Keratinocyte (primary cell): Measurements from ENCODE around the gene LRBA. TPM values are rescaled to one million over a fixed set of nuclear protein-coding genes. Genes with fewer than 3 reads are reported as not detected.

Experiments
- DNase-seq: peaks from one replicate; pipeline ENCODE4 v3.0.0-alpha.2; 2011; ENCODE audit warnings: low read depth, missing footprints, low spot score
- FAIRE-seq: peaks from 2 replicates; lab custom pipeline; 2011; peaks lifted over from hg19 to GRCh38; lab: Jason Lieb, UNC
- H2AFZ ChIP-seq: 2 replicates; pipeline ENCODE4 v1.6.0; 2012; ENCODE audit warnings: low read length, control low read depth, inconsistent platforms; ENCODE audit not compliant: control insufficient read depth
- H3K27ac ChIP-seq: 2 replicates; pipeline ENCODE4 v1.5.1; 2011; ENCODE audit warnings: low read length; ENCODE audit not compliant: control insufficient read depth, insufficient read depth
- H3K27me3 ChIP-seq: 3 replicates; pipeline ENCODE4 v1.6.0; 2011; ENCODE audit warnings: low read length; ENCODE audit not compliant: control insufficient read depth, insufficient read depth; ENCODE audit errors: extremely low read depth
- H3K36me3 ChIP-seq, 2 experiments: 2 replicates in 1 of 2; 3 replicates in 1 of 2; pipeline ENCODE4 v1.5.1; 2011; ENCODE audit warnings: low read length in 2 of 2, mild to moderate bottlenecking in 1 of 2; ENCODE audit not compliant: control insufficient read depth in 2 of 2, insufficient read depth in 2 of 2; ENCODE audit errors: extremely low read depth in 1 of 2
- H3K4me1 ChIP-seq: 3 replicates; pipeline ENCODE4 v1.5.1; 2011; ENCODE audit warnings: low read length; ENCODE audit not compliant: control insufficient read depth, insufficient read depth; ENCODE audit errors: extremely low read depth
- H3K4me2 ChIP-seq: 3 replicates; pipeline ENCODE4 v1.6.0; 2011; ENCODE audit warnings: low read depth, low read length; ENCODE audit not compliant: control insufficient read depth, insufficient read depth; ENCODE audit errors: extremely low read depth
- H3K4me3 ChIP-seq, 3 experiments: fragments of 200-600 bp in 1 of 3; sonication (generic) in 1 of 3; 2 replicates in 2 of 3; 3 replicates in 1 of 3; pipeline ENCODE4 v1.5.1; 2011 to 2016; ENCODE audit warnings: low read length in 3 of 3, mild to moderate bottlenecking in 3 of 3, control low read depth in 2 of 3, inconsistent platforms in 1 of 3, low read depth in 1 of 3, mixed read lengths in 1 of 3, mixed run types in 1 of 3, moderate library complexity in 1 of 3; ENCODE audit not compliant: control insufficient read depth in 2 of 3, insufficient read depth in 2 of 3; ENCODE audit errors: extremely low read depth in 1 of 3
- H3K79me2 ChIP-seq: 2 replicates; pipeline ENCODE4 v1.6.0; 2012; ENCODE audit warnings: low read length; ENCODE audit not compliant: control insufficient read depth, insufficient read depth
- H3K9ac ChIP-seq: 3 replicates; pipeline ENCODE4 v1.6.0; 2011; ENCODE audit warnings: low read length; ENCODE audit not compliant: control insufficient read depth, insufficient read depth; ENCODE audit errors: extremely low read depth
- H3K9me1 ChIP-seq: 3 replicates; pipeline ENCODE4 v1.6.0; 2011; ENCODE audit warnings: low read length; ENCODE audit not compliant: control insufficient read depth, insufficient read depth; ENCODE audit errors: extremely low read depth
- H3K9me3 ChIP-seq: 2 replicates; pipeline ENCODE4 v1.5.1; 2012; ENCODE audit warnings: low read depth, low read length; ENCODE audit not compliant: control insufficient read depth
- H4K20me1 ChIP-seq: 3 replicates; pipeline ENCODE4 v1.6.0; 2011; ENCODE audit warnings: low read length; ENCODE audit not compliant: control insufficient read depth, insufficient read depth; ENCODE audit errors: extremely low read depth
- CTCF ChIP-seq, 3 experiments: IDR thresholded peaks in 1 of 3; conservative IDR thresholded peaks in 1 of 3; optimal IDR thresholded peaks in 1 of 3; 2 replicates in 2 of 3; 3 replicates in 1 of 3; pipeline versions ENCODE3 to v1.5.1; 2011; ENCODE audit warnings: low read length in 3 of 3, mild to moderate bottlenecking in 3 of 3, moderate library complexity in 2 of 3, control low read depth in 1 of 3, inconsistent platforms in 1 of 3; ENCODE audit not compliant: insufficient read depth in 2 of 3; ENCODE audit errors: extremely low read depth in 1 of 3
- EZH2 ChIP-seq: IDR thresholded peaks from one replicate; pipeline ENCODE4 v1.6.1; 2012; ENCODE audit warnings: inconsistent platforms, mild to moderate bottlenecking, low read length, moderate library complexity
- dilution Hi-C: fragments of 300-500 bp; cut with MboI; formaldehyde crosslinking; loops from one replicate; pipeline ENCODE4 v1.7.0; 2020; ENCODE audit warnings: low sequenced_read_pairs; ENCODE audit not compliant: extremely low pct_ligation_motif_present
- polyA plus RNA-seq, 5 experiments: library from polyadenylated mRNA; depleted of rRNA in 3 of 5; stranded (reverse) in 3 of 5; stranded (forward) in 1 of 5; unstranded in 1 of 5; fragments of >200 nt; gene quantifications; 1 replicate in 1 of 5; 2 replicates in 3 of 5; 3 replicates in 1 of 5; pipeline versions ENCODE4 v1.2.1 to v1.2.3, GENCODE V29; 2011 to 2012; ENCODE audit warnings: missing spikeins in 2 of 5, low read depth in 1 of 5, low replicate concordance in 1 of 5

The LRBA gene
- polyA plus RNA-seq, 1 donor (not counting 4 experiments of a cell fraction or from before 2014, with no cell fraction given): 35.6 TPM

- Histone ChIP-seq H3K4me3 (no peak overlapping the region), H3K79me2 (peaks cover 91% of the 10 kb centered on the region), H3K9me3 (no peaks in the 10 kb centered on the region), H3K4me1 (peaks cover 11% of the 10 kb centered on the region), H4K20me1 (peaks cover 3% of the 10 kb centered on the region), H3K4me2 (no peak overlapping the region), H3K36me3 (peaks cover 0 to 1% of the 10 kb centered on the region in 2 experiments), H2AFZ (no peak overlapping the region), H3K27me3 (no peaks in the 10 kb centered on the region), H3K9ac (no peak overlapping the region), H3K9me1 (no peaks in the 10 kb centered on the region), H3K27ac (no peak overlapping the region)
- DNase-seq: no peak
- dilution Hi-C loops: no loop called here
- FAIRE-seq: no peak
- TF ChIP-seq EZH2 (no peak), CTCF (optimal IDR thresholded peaks at IDR 0.05 in 1 of 3, IDR thresholded peaks at IDR 0.05 in 1 of 3, conservative IDR thresholded peaks at IDR 0.05 in 1 of 3; ENCODE audit: extremely low read depth in 1 of 3, insufficient read depth in 2 of 3, low read length in 3 of 3) (no peak)
Measured at GRCh38 chr4:151000747-151001429, 14.2 kb downstream of the LRBA start.

- no peak for TF ChIP-seq CTCF (optimal IDR thresholded peaks at IDR 0.05 in 1 of 3, IDR thresholded peaks at IDR 0.05 in 1 of 3, conservative IDR thresholded peaks at IDR 0.05 in 1 of 3; ENCODE audit: extremely low read depth in 1 of 3, insufficient read depth in 2 of 3, low read length in 3 of 3)
- no peak for TF ChIP-seq EZH2
- peaks cover 2% of the 10 kb centered on the region for H4K20me1 ChIP-seq
- no peak overlapping the region for H3K4me3 ChIP-seq
- no peak overlapping the region for H3K9ac ChIP-seq
- peaks cover 0 to 1% of the 10 kb centered on the region in 2 experiments for H3K36me3 ChIP-seq
- peaks cover 91% of the 10 kb centered on the region for H3K79me2 ChIP-seq
- FAIRE-seq (no peak), DNase-seq (no peak)
- H3K27me3 ChIP-seq: no peaks in the 10 kb centered on the region
- H3K9me1 ChIP-seq: no peaks in the 10 kb centered on the region
- no peak overlapping the region for H2AFZ ChIP-seq
- dilution Hi-C loops: no loop called here
- H3K27ac ChIP-seq: no peak overlapping the region
- no peak overlapping the region for H3K4me2 ChIP-seq
- H3K4me1 ChIP-seq: peaks cover 5% of the 10 kb centered on the region
- H3K9me3 ChIP-seq: no peaks in the 10 kb centered on the region
Measured at GRCh38 chr4:150999086-150999485, 16.0 kb downstream of the LRBA start.
